Right lobe of liver (tissue), 4 donors: ENCODE results near the gene ZFAND6.

ENCODE experiments used
- CTCF ChIP-seq, 4 donors: fragments of 200-600 bp in 3 of 4; fragments of 450-650 bp in 1 of 4; IDR thresholded peaks; one replicate each; pipeline versions ENCODE4 v1.5.1 to v1.8.0; 2016 to 2022; ENCODE audit warnings: antibody characterized with exemption in 4 of 4, mild to moderate bottlenecking in 2 of 4
- POLR2A ChIP-seq: fragments of 450-650 bp; IDR thresholded peaks from one replicate; pipeline ENCODE4 v1.6.1; 2017; ENCODE audit warnings: antibody characterized with exemption, mild to moderate bottlenecking
- donor health status: DM: no; HTN: no; CAD: no.
- donor health status: DM: no; HTN: no; CAD: no.
- donor health status: DM: no; HTN: yes; CAD: no.

GRCh38 chr15:80011596-80011995 is 47.9 kb upstream of the ZFAND6 start:
- TF ChIP-seq CTCF (IDR thresholded peaks at IDR 0.05), result no peak
- no peak for TF ChIP-seq POLR2A
